Measurements from ENCODE around the gene TNS3.

DNA sequence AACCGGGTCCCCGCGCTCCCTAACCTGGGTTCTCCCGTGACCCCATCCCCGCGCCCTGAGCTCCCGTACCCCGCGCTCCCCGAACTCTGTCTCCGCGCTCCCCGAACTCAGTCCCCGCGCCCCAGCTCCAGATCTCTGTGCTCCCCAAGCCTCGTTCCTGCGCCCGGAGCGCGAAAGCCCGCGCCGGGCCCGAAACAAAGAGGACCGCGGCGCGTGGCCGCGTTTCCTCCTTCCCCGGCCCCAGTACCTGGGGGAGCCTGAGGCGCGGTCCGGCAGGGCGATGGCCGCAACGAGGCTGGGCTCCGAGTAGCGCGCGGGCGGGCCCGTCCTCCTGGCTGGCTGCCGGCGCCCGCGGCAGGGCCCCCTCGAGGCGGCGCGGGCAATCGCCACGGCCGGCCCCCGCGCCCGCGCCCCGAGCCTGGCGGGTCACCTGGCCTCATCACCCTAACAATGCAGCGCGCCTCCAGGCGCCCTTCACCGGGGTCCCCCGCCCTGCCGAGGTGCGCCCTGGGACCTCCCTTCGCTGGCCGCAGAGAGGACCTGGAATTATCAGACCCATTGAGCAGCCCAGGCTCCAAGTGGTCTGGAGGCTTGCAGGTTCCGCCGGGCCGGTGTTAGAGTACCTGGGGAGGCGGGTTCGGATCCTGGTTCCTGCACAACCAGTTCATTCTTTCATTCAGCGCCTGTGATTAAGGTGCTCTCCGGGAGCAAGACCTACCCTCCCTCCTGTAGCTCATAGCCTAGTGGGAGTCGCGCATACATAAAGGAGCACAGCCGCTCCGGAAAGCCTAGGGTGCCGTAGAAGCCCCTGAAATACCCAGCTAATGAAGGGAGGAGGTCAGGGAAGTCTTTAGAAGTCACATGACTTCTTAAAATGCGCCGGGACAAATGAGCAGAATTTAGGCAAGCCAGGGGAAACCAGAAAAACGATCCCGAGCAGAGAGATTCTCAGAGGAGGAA lies at the start of gene TNS3:
- peak; percentile 14; the same call in 1 of the 2 replicates for TF ChIP-seq EZH2phosphoT487 (IDR thresholded peaks at IDR 0.05; ENCODE audit: borderline replicate concordance, low read length)
- TF ChIP-seq, protein P1, sequence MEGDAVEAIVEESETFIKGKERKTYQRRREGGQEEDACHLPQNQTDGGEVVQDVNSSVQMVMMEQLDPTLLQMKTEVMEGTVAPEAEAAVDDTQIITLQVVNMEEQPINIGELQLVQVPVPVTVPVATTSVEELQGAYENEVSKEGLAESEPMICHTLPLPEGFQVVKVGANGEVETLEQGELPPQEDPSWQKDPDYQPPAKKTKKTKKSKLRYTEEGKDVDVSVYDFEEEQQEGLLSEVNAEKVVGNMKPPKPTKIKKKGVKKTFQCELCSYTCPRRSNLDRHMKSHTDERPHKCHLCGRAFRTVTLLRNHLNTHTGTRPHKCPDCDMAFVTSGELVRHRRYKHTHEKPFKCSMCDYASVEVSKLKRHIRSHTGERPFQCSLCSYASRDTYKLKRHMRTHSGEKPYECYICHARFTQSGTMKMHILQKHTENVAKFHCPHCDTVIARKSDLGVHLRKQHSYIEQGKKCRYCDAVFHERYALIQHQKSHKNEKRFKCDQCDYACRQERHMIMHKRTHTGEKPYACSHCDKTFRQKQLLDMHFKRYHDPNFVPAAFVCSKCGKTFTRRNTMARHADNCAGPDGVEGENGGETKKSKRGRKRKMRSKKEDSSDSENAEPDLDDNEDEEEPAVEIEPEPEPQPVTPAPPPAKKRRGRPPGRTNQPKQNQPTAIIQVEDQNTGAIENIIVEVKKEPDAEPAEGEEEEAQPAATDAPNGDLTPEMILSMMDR (IDR thresholded peaks at IDR 0.05; ENCODE audit: low read depth, low read length, poor library complexity, severe bottlenecking): no peak

Measured in DOHH2 (cell line).